Transverse colon (tissue), 4 donors: Measurements from ENCODE around the gene PRKCI. TPM values are rescaled to one million over a fixed set of nuclear protein-coding genes. Genes with fewer than 3 reads are reported as not detected.
"Not testable (repeated sequence)": the region's sequence is repeated elsewhere in the genome, so short reads cannot be mapped to it uniquely, and the experiment has no call there.

ENCODE experiments used
- DNase-seq: peaks from one replicate; pipeline ENCODE4 v3.0.0-alpha.2; 2019
- H3K27ac ChIP-seq, 4 donors: fragments of 200-600 bp; sonication (generic); 2 replicates each; pipeline ENCODE4 v1.5.1; 2016 to 2018; ENCODE audit warnings: inconsistent platforms in 4 of 4
- H3K27me3 ChIP-seq: fragments of 200-600 bp; sonication (generic); 2 replicates; pipeline ENCODE4 v1.5.1; 2017; ENCODE audit warnings: inconsistent platforms
- H3K36me3 ChIP-seq, 4 donors: fragments of 200-600 bp; sonication (generic); 2 replicates each; pipeline ENCODE4 v1.5.1; 2017 to 2019; ENCODE audit warnings: inconsistent platforms in 4 of 4
- H3K4me1 ChIP-seq, 4 donors: fragments of 200-600 bp; sonication (generic); 2 replicates each; pipeline ENCODE4 v1.5.1; 2017 to 2020; ENCODE audit warnings: inconsistent platforms in 4 of 4
- H3K4me3 ChIP-seq, 4 donors: fragments of 200-600 bp; sonication (generic); 1 replicate in 1 of 4; 2 replicates in 3 of 4; pipeline versions ENCODE4 v1.5.1 to v1.6.1; 2017 to 2019; ENCODE audit warnings: inconsistent platforms in 4 of 4
- H3K9me3 ChIP-seq, 2 donors: fragments of 200-600 bp; sonication (generic); 2 replicates each; pipeline ENCODE4 v1.5.1; 2017 to 2019; ENCODE audit warnings: inconsistent platforms in 2 of 2
- EP300 ChIP-seq: sonication (generic); formaldehyde crosslinking; IDR thresholded peaks from one replicate; pipeline ENCODE4 v1.6.1; 2017; ENCODE audit warnings: antibody characterized with exemption, low read depth
- POLR2A ChIP-seq: fragments of 450-650 bp; IDR thresholded peaks from one replicate; pipeline ENCODE4 v1.6.1; 2016; ENCODE audit warnings: antibody characterized with exemption, mild to moderate bottlenecking, moderate library complexity
- POLR2AphosphoS5 ChIP-seq, 3 donors: sonication (generic); formaldehyde crosslinking; IDR thresholded peaks; one replicate each; pipeline ENCODE4 v1.6.1; 2016; ENCODE audit warnings: antibody characterized with exemption in 3 of 3
- WGBS, 2 donors: methylation state at CpG; one replicate each; pipeline ENCODE4 v1.1.5; 2018; ENCODE audit warnings: low coverage in 1 of 2; 5-methylcytosine and 5-hydroxymethylcytosine counted together
- in situ Hi-C, 4 donors: fragments of 200-750 bp; cut with MboI; loops; one replicate each; pipeline versions ENCODE4 v1.15.0 to v1.15.1; 2017; ENCODE audit warnings: low sequenced_read_pairs in 3 of 4, low pct_ligation_motif_present in 1 of 4, low pct_unique_long_range_greater_than_20kb in 1 of 4
- intact Hi-C: fragments of 100-400 bp; cut with DNase I; formaldehyde crosslinking; loops from one replicate; pipeline ENCODE4 v1.15.1; 2023; ENCODE audit warnings: low total_unique reads
- total RNA-seq, 4 donors: library from RNA; depleted of rRNA; stranded (reverse); fragments of >200 nt; gene quantifications; one replicate each; pipeline ENCODE4 v1.1.0, GENCODE V29; 2016
- TF ChIP-seq, protein P1 (sequence below), 5 experiments: fragments of 200-600 bp in 3 of 5; fragments of 450-650 bp in 2 of 5; sonication (generic) in 3 of 5; IDR thresholded peaks; 1 replicate in 2 of 5; 2 replicates in 3 of 5; pipeline ENCODE4 v1.5.1; 2016 to 2017; ENCODE audit warnings: antibody characterized with exemption in 5 of 5, inconsistent platforms in 3 of 5, mild to moderate bottlenecking in 2 of 5, moderate library complexity in 1 of 5

The PRKCI gene
- total RNA-seq, 4 donors from 2014 or later: 21.1 to 52.1 (median 36.0) TPM

DNA sequence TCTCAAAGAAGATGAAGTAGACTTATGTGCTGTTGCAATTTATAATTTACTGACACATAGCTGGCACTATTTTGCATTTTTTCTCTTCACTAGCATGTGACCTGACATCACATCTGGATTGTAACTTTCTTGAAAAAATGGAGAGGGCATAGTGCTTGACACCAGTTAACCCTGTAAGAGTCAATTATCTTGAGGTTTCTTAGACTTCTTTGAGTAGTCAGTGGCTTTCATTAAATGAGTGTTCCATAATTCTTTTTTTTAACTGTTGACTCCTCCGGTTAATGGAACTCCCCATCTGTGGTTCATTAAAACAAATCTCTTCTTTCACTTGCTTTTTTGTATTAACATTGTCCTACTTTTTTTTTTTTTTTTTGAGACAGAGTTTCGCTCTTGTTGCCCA, 16.9 kb upstream of the PRKCI start:
- 63 to 86% methylated on average over 1 to 2 of the region's 2 CpGs for WGBS, 2 donors
- no peaks in the 10 kb centered on the region for H3K9me3 ChIP-seq
- no peaks in the 10 kb centered on the region for H3K36me3 ChIP-seq
- no peak overlapping the region for H3K27ac ChIP-seq
- intact Hi-C loops: no loop called here
- no peak overlapping the region for H3K4me3 ChIP-seq
- DNase-seq: no peak
- TF ChIP-seq EP300 (no peak), POLR2AphosphoS5 (IDR thresholded peaks at IDR 0.05) (no peak), POLR2A (no peak)
- TF ChIP-seq, protein P1, sequence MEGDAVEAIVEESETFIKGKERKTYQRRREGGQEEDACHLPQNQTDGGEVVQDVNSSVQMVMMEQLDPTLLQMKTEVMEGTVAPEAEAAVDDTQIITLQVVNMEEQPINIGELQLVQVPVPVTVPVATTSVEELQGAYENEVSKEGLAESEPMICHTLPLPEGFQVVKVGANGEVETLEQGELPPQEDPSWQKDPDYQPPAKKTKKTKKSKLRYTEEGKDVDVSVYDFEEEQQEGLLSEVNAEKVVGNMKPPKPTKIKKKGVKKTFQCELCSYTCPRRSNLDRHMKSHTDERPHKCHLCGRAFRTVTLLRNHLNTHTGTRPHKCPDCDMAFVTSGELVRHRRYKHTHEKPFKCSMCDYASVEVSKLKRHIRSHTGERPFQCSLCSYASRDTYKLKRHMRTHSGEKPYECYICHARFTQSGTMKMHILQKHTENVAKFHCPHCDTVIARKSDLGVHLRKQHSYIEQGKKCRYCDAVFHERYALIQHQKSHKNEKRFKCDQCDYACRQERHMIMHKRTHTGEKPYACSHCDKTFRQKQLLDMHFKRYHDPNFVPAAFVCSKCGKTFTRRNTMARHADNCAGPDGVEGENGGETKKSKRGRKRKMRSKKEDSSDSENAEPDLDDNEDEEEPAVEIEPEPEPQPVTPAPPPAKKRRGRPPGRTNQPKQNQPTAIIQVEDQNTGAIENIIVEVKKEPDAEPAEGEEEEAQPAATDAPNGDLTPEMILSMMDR (IDR thresholded peaks at IDR 0.05): no peak
- H3K27me3 ChIP-seq: no peaks in the 10 kb centered on the region
- no peaks in the 10 kb centered on the region for H3K4me1 ChIP-seq
- in situ Hi-C loops: no loop called here

DNA sequence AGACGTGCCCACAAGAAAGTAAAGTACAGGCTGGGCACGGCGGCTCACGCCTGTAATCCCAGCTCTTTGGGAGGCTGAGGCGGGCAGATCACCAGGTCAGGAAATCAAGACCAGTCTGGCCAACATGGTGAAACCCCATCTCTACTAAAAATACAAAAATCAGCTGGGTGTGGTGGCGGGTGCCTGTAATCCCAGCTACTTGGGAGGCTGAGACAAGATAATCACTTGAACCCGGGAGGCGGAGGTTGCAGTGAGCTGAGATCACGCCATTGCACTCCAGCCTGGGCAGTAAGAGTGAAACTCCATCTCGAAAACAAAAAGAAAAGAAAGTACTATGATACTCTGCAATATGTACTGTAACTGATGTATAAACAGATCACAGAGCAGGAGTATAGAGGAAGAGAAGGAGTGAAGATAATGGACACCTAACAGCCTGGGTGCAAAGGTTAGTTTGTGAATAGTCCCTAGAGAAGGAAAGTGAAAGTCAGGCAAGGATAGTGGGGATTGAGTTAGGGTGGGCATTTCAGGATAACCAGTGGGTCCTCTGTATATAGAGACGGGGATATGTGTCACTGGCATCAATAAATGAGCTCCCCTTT, 16.0 kb upstream of the PRKCI start:
- intact Hi-C loops, H3K4me3 ChIP-seq, in situ Hi-C loops, H3K4me1 ChIP-seq, H3K27me3 ChIP-seq, H3K9me3 ChIP-seq, H3K36me3 ChIP-seq: not testable (repeated sequence)
- 72 to 80% methylated on average over 6 to 11 of the region's 11 CpGs for WGBS, 2 donors
- DNase-seq: peak; percentile 23
- peak overlapping the region; percentile 44 to 72 (median 56) for H3K27ac ChIP-seq

DNA sequence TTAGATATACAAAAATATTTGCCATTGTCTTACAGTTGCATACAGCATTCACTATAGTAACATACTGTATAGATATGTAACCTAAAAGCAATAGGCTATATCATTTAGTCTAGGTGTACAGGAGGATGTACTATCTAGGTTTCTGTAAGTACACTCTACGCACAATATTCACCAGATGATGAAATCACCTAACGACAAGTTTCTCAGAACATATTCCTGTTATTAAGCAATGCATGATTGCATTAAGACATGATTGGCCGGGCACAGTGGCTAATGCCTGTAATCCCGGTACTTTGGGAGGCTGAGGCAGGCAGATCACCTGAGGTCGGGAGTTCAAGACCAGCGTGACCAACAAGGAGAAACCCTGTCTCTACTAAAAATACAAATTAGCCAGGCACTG, 14.5 kb upstream of the PRKCI start:
- no peak for DNase-seq
- Histone ChIP-seq H3K27ac (no peak overlapping the region), H3K9me3 (no peaks in the 10 kb centered on the region), H3K27me3 (no peaks in the 10 kb centered on the region), H3K4me1 (no peaks in the 10 kb centered on the region), H3K36me3 (no peaks in the 10 kb centered on the region), H3K4me3 (no peak overlapping the region)
- WGBS, 2 donors: 60 to 74% methylated on average over 1 to 6 of the region's 6 CpGs
- in situ Hi-C loops: no loop called here
- intact Hi-C loops: no loop called here
- TF ChIP-seq EP300 (no peak), POLR2AphosphoS5 (IDR thresholded peaks at IDR 0.05) (no peak), POLR2A (no peak)
- TF ChIP-seq, protein P1 (IDR thresholded peaks at IDR 0.05): no peak

DNA sequence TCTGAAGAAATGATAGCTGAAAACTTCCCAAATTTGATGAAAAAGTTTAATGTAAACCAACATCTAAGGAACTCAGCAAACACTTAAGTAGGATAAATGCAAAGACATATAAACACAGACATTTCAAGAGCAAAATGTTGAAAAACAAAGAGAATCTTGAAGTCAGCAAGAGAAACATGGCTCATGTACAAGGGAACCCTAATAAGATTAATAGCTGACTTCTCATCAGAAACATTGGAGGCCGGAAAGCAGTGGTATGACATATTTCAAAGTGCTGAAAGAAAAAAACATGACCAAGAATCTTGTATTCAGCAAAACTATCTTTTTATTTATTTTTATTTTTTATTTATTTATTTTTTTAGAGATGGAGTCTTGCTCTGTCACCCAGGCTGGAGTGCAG, 10.6 kb upstream of the PRKCI start:
- no peak for DNase-seq
- H3K4me1 ChIP-seq: no peaks in the 10 kb centered on the region
- no peak overlapping the region for H3K4me3 ChIP-seq
- H3K27me3 ChIP-seq: no peaks in the 10 kb centered on the region
- intact Hi-C loops: no loop called here
- no peaks in the 10 kb centered on the region for H3K36me3 ChIP-seq
- TF ChIP-seq EP300: no peak
- no peak for TF ChIP-seq POLR2AphosphoS5 (IDR thresholded peaks at IDR 0.05)
- TF ChIP-seq, protein P1 (IDR thresholded peaks at IDR 0.05): no peak
- TF ChIP-seq POLR2A: no peak
- in situ Hi-C loops: no loop called here
- H3K9me3 ChIP-seq: no peaks in the 10 kb centered on the region
- WGBS, 2 donors: 94% methylated on average over 1 of the region's 1 CpG
- H3K27ac ChIP-seq: no peak overlapping the region

DNA sequence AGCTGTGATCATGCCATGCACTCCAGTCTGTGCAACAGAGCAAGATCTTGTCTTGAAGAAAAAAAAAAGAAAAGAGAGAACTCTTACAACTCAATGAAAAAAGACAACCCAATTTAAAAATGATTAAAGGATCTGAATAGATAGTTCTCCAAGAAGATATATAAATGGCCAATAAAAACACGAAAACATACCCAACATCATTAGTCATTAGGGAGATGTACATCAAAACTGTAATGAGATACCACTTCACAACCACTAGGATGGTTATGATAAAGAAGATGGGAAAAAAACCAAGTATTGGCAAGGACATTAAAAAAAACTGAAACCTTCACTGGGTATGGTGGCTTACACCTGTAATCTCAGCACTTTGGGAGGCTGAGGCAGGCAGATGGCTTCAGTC, 2.4 kb upstream of the PRKCI start:
- no peak overlapping the region for H3K27ac ChIP-seq
- TF ChIP-seq EP300: no peak
- TF ChIP-seq, protein P1 (IDR thresholded peaks at IDR 0.05): no peak
- TF ChIP-seq POLR2A: no peak
- no peak for TF ChIP-seq POLR2AphosphoS5 (IDR thresholded peaks at IDR 0.05)
- no peaks in the 10 kb centered on the region for H3K27me3 ChIP-seq
- in situ Hi-C loops: no loop called here
- peaks cover 0 to 21% (median 12%) of the 10 kb centered on the region in 4 donors for H3K4me1 ChIP-seq
- H3K9me3 ChIP-seq: no peaks in the 10 kb centered on the region
- intact Hi-C loops: no loop called here
- WGBS, 2 donors: 73 to 91% methylated on average over 1 of the region's 1 CpG
- DNase-seq: no peak
- H3K36me3 ChIP-seq: no peaks in the 10 kb centered on the region
- H3K4me3 ChIP-seq: no peak overlapping the region
